Nephron (organoid): ENCODE measurements around the gene FOXF1.

Source experiments
- H3K27ac Mint-ChIP-seq, 3 experiments: 2 replicates each; pipeline ENCODE4 v1.8.0; 2020; ENCODE audit warnings: mixed read lengths in 3 of 3, mild to moderate bottlenecking in 2 of 3, moderate library complexity in 1 of 3
- H3K27me3 Mint-ChIP-seq: 2 replicates; pipeline ENCODE4 v1.8.0; 2021; ENCODE audit warnings: low read depth, mild to moderate bottlenecking, moderate library complexity, mixed read lengths
- H3K36me3 Mint-ChIP-seq: 2 replicates; pipeline ENCODE4 v1.8.0; 2020; ENCODE audit warnings: low read depth, mixed read lengths
- H3K4me1 Mint-ChIP-seq: 2 replicates; pipeline ENCODE4 v1.8.0; 2020; ENCODE audit warnings: mixed read lengths
- H3K4me3 Mint-ChIP-seq, 3 experiments: 2 replicates each; pipeline ENCODE4 v1.8.0; 2020; ENCODE audit warnings: mild to moderate bottlenecking in 3 of 3, mixed read lengths in 3 of 3, moderate library complexity in 2 of 3
- H3K9me3 Mint-ChIP-seq: 2 replicates; pipeline ENCODE4 v1.8.0; 2020; ENCODE audit warnings: mixed read lengths
- CTCF ChIP-seq, 3 experiments: fragments of 200-600 bp; sonication (generic); IDR thresholded peaks; one replicate each; pipeline ENCODE4 v1.5.0; 2021; ENCODE audit warnings: antibody characterized with exemption in 3 of 3; ENCODE audit not compliant: unreplicated experiment in 3 of 3

Gene FOXF1

GRCh38 chr16:86494039-86494564 lies 16.2 kb upstream of the FOXF1 start:
- Mint-ChIP-seq H3K36me3 (no peaks in the 10 kb centered on the region), H3K4me1 (peaks cover 8% of the 10 kb centered on the region), H3K9me3 (peaks cover 12% of the 10 kb centered on the region), H3K27me3 (peaks cover 100% of the 10 kb centered on the region), H3K4me3 (no peak overlapping the region), H3K27ac (no peak overlapping the region)
- TF ChIP-seq CTCF (IDR thresholded peaks at IDR 0.05; ENCODE audit: unreplicated experiment in 3 of 3), result no peak

GRCh38 chr16:86494565-86495356 lies 15.6 kb upstream of the FOXF1 start:
- Mint-ChIP-seq H3K27ac (no peak overlapping the region), H3K27me3 (peaks cover 100% of the 10 kb centered on the region), H3K4me1 (peaks cover 13% of the 10 kb centered on the region), H3K36me3 (no peaks in the 10 kb centered on the region), H3K4me3 (no peak overlapping the region), H3K9me3 (peaks cover 12% of the 10 kb centered on the region)
- TF ChIP-seq CTCF (IDR thresholded peaks at IDR 0.05; ENCODE audit: unreplicated experiment in 3 of 3), result no peak

GRCh38 chr16:86495357-86495701 lies 15.0 kb upstream of the FOXF1 start:
- TF ChIP-seq CTCF (IDR thresholded peaks at IDR 0.05; ENCODE audit: unreplicated experiment in 3 of 3), result no peak
- Mint-ChIP-seq H3K9me3 (peaks cover 8% of the 10 kb centered on the region), H3K27me3 (peaks cover 100% of the 10 kb centered on the region), H3K27ac (no peak overlapping the region), H3K4me1 (peaks cover 13% of the 10 kb centered on the region), H3K4me3 (no peak overlapping the region), H3K36me3 (no peaks in the 10 kb centered on the region)

GRCh38 chr16:86495756-86496261 lies 14.5 kb upstream of the FOXF1 start:
- Mint-ChIP-seq H3K27ac (no peak overlapping the region), H3K27me3 (peaks cover 100% of the 10 kb centered on the region), H3K36me3 (no peaks in the 10 kb centered on the region), H3K4me3 (no peak overlapping the region), H3K4me1 (peaks cover 13% of the 10 kb centered on the region), H3K9me3 (peaks cover 8% of the 10 kb centered on the region)
- TF ChIP-seq CTCF (IDR thresholded peaks at IDR 0.05; ENCODE audit: unreplicated experiment in 3 of 3), result no peak

GRCh38 chr16:86496262-86496928 lies 13.9 kb upstream of the FOXF1 start:
- Mint-ChIP-seq H3K27ac (no peak overlapping the region), H3K4me1 (peaks cover 13% of the 10 kb centered on the region), H3K4me3 (peak overlapping the region in 1 of 3 experiments; percentile 19), H3K36me3 (no peaks in the 10 kb centered on the region), H3K9me3 (peaks cover 2% of the 10 kb centered on the region), H3K27me3 (peaks cover 100% of the 10 kb centered on the region)
- no peak for TF ChIP-seq CTCF (IDR thresholded peaks at IDR 0.05; ENCODE audit: unreplicated experiment in 3 of 3)
